C4-2B (cell line): ENCODE results near the gene GPBP1L1.
"Not testable (repeated sequence)": the region's sequence is repeated elsewhere in the genome, so short reads cannot be mapped to it uniquely, and the experiment has no call there.

Experiments
- H3K27ac ChIP-seq: fragments of 450-650 bp; 2 replicates; pipeline ENCODE4 v1.5.1; 2017
- CTCF ChIP-seq: fragments of 450-650 bp; conservative IDR thresholded peaks from 2 replicates; pipeline ENCODE4 v1.5.1; 2017; ENCODE audit warnings: mild to moderate bottlenecking
- ZFX ChIP-seq: fragments of 450-650 bp; IDR thresholded peaks from 2 replicates; pipeline ENCODE4 v1.6.1; 2017

The GPBP1L1 gene

DNA sequence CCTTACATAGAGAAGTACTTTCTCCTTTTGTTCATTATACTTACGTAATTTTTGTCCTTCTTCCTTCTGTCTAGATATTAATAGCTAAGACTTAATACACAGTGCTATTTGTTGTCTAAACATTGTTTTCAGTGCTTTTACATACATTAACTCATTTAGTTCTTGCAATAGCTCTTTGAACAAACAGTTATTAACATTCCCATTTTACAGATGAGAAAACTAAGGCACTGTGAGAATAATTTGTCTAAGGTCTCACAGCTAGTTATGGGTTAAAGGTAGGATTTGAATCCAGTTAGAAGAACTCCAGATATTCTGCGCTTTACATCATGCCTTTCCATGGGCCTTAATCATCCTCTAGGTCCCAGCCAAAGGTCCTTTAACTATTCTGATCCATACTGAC lies 82.1 kb downstream of the GPBP1L1 start:
- H3K27ac ChIP-seq: no peak overlapping the region
- TF ChIP-seq CTCF (no peak), ZFX (no peak)

DNA sequence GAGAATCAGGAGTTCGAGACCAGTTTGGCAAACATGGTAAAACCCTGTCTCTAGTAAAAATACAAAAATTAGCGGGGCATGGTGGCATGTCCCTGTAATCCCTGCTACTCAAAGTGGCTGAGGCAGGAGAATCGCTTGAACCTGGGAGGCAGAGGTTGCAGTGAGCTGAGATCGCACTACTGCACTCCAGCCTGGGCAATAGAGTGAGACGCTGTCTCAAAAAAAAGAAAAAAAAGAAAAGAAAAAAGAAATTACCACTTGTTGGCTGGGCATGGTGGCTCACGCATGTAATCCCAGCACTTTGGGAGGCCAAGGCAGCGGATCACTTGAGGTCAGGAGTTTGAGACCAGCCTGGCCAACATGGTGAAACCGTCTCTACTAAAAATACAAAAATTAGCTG lies 89.6 kb downstream of the GPBP1L1 start:
- not testable (repeated sequence) for H3K27ac ChIP-seq

DNA sequence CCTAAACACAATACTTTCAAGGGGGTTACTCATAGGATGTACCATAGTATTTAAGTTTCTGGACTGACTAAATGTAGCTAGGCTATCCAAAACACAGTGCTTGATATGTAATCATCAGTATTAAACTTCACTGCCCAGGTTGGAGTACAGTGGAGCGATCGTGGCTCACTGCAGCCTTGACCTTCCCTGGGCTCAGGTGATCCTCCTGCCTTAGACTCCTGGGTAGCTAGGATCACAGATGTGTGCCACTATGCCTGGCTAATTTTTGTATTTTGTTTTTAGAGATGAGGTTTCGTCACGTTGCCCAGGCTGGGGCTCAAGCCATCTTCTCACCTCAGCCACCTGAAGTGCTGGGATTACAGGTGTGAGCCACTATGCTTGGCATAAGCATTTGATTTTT lies 91.9 kb downstream of the GPBP1L1 start:
- no peak for TF ChIP-seq ZFX
- no peak for TF ChIP-seq CTCF

DNA sequence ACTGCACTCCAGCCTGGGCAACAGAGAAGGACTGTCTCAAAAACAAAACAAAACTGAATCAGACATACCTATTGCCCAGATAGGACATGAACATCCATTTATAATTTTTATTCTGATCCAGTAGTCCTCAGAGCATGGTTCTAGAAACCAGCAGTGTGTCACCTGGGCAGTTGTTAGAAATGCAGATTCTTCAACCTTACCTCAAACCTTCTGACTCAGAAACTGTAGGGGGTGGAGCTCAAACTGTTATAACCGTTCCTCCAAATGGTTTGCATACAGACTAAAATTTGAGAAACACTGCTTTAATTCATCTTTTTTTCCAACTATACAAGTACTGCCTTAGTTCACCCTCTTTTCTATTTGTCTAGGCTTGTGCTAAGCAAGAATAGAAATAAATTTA lies 96.5 kb downstream of the GPBP1L1 start:
- TF ChIP-seq CTCF: no peak
- peak overlapping the region; percentile 58 for H3K27ac ChIP-seq

More for the DNA sequence above, 91.9 kb downstream of the GPBP1L1 start:
- H3K27ac ChIP-seq: no peak overlapping the region

- H3K27ac ChIP-seq: no peak overlapping the region
- no peak for TF ChIP-seq ZFX
- TF ChIP-seq CTCF: no peak
These were observed 99.6 kb downstream of the GPBP1L1 start for GRCh38 chr1:45586769-45587168.

DNA sequence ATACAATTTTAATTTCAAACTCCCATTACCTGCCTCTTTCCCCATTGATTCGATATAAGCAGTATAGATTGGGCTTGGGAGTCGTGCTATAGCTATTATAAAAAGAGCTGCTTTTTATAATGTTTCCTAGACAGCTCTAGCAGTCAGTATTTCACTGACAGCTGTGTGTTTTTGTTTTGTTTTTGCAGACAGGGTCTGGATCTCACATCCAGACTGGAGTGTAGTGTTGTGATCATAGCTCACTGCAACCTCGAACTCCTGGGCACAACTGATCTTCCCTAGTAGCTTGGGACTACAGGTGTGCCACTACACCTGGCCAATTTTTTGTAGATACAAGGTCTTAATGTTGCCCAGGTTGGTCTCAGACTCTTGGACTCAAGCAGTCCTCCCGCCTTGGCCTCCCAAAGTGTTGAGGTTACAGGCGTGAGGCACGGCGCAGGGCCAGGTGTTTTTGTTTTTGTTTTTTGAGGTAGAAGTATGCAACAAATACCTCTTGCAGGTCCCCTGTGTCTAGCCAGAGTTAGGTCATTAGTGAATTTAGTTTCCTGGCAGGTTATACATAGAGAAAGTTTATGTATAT lies 100.7 kb downstream of the GPBP1L1 start:
- no peak for TF ChIP-seq CTCF
- TF ChIP-seq ZFX: no peak
- H3K27ac ChIP-seq: no peak overlapping the region; the same call in 1 of the 2 replicates

DNA sequence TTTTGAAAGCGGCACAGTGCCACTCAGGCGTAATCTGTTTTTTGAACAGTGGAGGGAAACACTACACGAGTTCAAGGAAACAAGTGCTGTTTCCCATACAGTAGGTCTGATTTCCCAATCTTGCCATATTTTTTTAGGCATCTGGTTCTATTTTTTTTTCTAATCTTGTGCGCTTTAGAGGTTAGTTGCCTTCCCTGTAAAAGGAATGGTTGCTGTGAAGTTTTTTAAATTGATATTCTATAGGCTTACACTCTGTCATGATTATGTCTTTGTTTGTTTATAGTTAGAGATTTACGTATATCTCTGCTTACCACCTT lies 101.3 kb downstream of the GPBP1L1 start:
- TF ChIP-seq ZFX: no peak
- TF ChIP-seq CTCF: no peak
- peak overlapping the region; percentile 93 for H3K27ac ChIP-seq

DNA sequence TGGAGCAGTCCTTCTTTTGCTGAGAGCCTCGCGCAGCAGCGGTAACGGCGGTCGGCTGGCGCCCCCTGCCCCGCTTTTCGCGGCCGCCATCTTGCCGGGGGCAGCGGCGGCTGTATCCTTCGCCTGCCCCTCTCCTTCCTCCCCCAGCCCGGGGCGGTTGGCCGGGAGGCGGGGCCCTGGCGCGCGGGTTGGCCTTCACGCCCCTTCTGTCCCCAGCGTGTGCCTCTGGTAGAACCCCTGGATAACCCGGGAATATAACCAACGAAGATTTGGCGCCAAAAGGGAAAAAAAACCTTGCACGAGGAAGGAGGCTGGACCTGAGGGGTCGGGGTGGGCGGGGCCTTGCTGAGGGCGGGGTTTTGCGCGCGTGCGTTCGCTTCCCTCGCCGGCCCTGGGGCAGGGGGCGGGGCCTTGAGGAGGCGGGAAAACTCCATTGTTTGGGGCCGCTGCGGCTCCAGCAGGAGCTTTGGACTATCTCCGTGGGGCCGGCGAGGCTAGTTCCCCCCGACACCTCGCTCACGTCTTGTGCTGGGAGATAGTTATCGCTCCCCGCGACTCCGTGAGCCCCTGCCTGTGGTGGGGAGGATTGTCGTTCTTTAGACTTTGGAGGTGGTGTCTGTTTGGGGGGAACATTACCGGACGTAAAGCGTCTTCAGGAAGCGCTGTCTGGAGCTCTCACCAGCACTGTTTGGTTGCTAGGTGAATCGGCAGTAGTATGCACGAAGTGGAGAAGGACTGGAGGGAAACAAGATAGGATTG lies 101.8 kb downstream of the GPBP1L1 start:
- TF ChIP-seq ZFX (no peak), CTCF (no peak; the same call in 1 of the 2 replicates)
- H3K27ac ChIP-seq: peak overlapping the region; percentile 93
